ENCODE data around the gene BICC1.

BICC1 gene

GRCh38 chr10:58515291-58515941 is 2.7 kb downstream of the BICC1 start:
- no peak for DNase-seq

- DNase-seq, result no peak
These were observed 3.4 kb downstream of the BICC1 start for GRCh38 chr10:58516119-58516518.

GRCh38 chr10:58516671-58517070 is 4.0 kb downstream of the BICC1 start:
- DNase-seq, result no peak

- no peak for DNase-seq
These were observed 4.4 kb downstream of the BICC1 start for GRCh38 chr10:58517081-58517480.

GRCh38 chr10:58517491-58518355 is 5.1 kb downstream of the BICC1 start:
- DNase-seq, result no peak

GRCh38 chr10:58518775-58519174 is 6.1 kb downstream of the BICC1 start:
- no peak for DNase-seq

DNA sequence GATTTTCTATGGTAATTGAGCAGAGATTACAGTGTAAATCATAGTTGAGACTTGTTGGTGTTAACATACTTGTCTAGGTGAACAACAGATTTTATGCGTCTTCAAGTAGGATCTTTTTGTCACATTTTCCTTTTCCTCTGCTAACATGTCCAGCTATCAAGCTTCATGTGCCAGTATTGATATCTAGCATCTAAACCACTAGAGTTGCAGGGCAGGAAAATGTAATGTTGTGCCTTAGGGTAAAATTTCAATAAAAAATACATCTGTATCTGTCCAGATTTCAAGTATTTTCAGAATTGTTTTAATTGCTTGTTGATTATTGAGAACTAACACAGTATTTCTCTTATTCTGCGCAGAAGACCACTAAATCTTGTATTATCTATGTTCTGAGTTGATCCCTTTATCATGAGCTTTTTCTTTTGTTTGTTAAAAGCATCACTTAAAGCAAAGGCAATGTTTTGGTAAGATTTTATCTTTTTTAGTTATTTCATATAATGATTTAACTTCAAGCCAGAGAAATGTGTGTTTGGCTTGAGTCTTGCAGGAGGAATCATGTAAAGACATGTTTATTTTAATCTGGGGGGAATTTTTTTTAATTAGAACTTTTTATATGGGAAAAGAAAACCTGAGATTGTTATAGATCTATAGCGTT is 16.5 kb downstream of the BICC1 start:
- no peak for DNase-seq

DNA sequence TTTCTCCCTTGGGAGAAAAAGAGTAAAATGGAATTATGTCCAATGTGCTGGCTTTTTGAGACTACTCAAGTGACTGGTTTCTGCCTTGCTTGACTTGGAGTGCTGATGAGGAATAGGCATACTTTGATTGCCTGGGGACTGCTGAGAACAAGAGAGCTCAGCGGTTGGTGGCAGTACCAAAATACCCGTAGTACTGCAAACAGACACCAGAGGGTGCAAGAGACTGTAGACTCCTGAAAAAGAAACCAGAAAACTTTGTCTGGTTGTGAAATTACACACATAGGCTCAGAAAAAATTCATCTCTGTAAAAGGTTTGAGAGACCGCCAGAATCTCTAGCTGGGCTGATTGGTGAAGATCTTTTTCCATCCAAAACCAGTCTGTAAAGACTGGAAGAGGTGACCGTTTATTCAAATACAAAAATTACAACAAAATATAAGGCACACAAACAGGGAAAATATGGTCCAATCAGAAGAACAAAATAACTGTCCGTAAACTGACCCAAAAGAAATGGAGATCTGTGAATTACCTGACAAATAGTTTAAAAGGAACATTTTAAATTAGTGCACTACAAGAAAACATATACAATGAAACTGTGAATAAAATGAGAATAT is 18.5 kb downstream of the BICC1 start:
- peak; percentile 55 to 56 for DNase-seq

DNA sequence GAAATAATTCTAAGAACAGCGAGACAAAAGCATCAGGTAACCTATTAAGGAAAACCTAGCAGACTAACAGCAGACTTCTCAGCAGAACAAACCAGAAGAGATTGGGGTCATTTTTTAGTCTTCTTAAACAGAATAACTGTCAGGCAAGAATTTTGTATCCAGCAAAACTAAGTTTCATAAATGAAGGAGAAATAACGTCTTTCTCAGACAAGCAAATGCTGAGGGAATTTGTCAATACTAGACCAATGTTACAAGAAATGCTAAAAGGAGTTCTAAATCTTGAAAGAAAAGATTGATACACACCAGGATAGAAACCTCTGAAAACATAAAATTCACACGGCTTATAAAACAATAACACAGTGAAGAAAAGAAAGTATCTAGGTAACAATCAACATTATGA is 22.6 kb downstream of the BICC1 start:
- no peak for DNase-seq

DNA sequence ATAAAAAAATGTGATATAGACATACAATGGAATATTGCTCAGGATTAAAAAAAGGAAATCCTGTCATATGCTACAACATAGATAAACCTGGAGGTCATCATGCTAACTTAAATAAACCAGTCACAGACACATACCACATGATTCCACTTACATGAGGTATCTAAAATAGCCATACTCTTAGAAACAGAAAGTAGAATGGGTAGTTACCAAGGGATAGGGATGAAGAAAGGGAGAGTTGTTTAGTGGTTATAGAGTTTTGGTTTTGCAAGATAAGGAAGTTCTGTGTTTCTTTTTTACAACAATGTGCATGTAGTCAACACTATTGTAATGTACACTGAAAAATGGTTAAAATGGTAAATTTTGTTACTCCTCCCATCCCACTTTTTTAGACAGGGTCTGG is 30.5 kb downstream of the BICC1 start:
- DNase-seq, result no peak

GRCh38 chr10:58544135-58544534 is 31.5 kb downstream of the BICC1 start:
- no peak for DNase-seq

DNA sequence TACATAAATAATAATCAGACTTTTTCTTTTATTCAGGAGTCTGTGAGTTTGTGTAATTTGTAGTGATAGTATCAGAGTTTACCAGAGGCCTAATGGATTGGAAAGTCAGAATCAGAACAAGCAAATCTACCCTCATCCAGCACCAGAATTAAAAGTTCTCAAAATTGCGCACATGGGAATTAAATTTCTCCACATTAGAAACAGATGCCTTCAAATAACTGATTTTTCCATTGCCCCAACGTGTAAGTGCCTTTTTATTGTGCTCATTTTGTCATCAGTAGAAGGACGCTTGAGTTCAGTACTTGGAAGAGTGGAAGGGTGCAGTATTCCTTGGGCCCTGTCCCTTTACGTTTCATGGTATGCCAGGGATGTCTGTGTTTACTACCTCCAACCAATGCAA is 32.8 kb downstream of the BICC1 start:
- no peak for DNase-seq

DNA sequence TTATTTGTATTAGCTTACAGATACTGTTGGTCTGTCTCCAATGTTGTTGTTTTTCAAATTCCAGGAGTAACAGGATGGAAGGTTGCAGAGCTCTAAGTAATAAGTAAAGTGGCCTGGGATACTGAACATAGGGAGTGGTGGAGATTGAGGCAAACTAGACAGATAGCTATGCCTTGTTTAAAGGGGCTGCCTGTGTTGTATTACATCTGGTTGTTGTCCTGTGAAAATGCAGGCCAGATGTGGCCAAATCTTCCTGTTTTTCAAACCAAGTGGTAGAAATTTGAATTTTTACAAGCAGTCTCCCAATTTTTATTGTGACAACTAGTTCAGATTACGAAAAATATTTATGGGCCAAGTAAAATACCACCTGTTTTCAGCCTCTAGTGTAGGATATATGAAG is 33.5 kb downstream of the BICC1 start:
- no peak for DNase-seq

GRCh38 chr10:58546722-58547445 is 34.2 kb downstream of the BICC1 start:
- DNase-seq, result no peak

DNA sequence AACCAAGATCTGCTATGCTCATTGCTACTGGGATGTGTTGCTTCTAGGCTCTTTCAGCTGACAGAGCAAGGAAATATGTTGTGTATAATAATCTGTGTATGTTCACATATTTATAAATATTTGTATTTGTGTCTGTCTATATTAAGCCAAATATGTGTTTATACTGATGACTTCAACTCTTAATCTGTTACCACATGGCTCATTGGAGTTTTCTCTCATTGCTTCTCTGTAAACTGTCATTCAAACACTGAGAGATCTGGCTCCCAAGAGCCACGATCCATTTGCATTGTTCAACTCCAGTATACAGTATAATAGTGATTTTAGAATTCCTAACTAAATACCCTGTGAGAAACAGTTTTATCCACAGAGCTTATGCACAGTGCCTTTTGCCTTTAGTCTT is 35.3 kb downstream of the BICC1 start:
- no peak for DNase-seq

DNA sequence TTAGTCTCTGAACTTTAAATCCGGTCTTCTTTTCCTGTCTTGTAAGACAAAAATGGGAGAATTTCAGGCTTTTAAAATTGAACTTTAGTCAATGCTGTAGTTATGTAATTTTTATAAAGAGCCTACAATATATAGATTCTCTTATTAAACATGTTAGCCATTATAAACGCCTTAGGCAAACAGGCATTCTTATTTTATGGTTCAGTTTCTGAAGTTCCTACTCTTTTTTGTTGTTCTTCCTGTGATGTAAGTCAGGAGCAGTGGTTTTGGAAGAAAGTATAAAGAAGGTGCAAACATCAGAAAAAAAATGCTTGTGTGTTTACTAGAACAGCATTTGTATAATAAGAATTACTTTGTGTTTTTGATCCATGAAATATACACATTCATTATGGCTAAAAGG is 41.6 kb downstream of the BICC1 start:
- DNase-seq, result no peak

GRCh38 chr10:58555170-58555929 is 42.7 kb downstream of the BICC1 start:
- no peak for DNase-seq

- no peak for DNase-seq
These were observed 43.2 kb downstream of the BICC1 start for GRCh38 chr10:58555930-58556311.

GRCh38 chr10:58556516-58557165 is 44.0 kb downstream of the BICC1 start:
- DNase-seq, result no peak

DNA sequence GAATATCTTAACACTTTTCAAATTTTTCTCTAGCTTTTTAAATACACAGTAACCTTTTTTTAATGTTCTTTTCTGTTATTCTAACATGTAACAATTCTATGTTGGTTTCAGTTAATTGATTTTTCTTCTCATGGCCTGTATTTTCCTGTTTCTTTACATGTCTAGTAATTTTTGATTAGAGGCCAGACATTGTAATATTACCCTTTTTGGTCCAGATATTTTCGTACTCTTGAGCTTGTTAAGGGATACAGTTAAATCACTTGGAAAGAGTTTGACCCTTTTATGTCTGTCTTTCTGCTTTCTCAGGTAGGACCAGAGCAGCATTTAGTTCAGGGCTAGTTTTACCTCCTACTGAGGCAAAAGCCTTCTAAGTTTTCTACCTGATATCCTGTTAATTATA is 45.0 kb downstream of the BICC1 start:
- DNase-seq, result no peak

DNA sequence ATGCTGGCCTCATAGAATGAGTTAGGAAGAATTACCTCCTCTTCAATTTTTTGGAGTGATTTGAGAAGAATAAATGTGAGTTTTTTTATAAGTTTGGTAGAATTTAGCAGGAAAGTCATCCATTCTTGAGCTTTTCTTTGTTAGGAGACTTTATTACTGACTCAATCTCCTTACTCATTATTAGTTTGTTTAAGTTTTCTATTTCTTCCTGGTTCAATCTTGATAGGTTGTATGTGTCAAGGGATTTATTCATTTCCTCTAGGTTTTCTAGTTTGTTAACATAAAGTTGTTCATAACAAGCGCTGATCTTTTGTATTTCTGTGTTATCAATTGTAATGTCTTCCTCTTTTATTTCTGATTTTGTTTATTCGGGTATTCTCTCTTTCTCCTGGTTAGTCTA is 47.4 kb downstream of the BICC1 start:
- DNase-seq, result no peak

DNA sequence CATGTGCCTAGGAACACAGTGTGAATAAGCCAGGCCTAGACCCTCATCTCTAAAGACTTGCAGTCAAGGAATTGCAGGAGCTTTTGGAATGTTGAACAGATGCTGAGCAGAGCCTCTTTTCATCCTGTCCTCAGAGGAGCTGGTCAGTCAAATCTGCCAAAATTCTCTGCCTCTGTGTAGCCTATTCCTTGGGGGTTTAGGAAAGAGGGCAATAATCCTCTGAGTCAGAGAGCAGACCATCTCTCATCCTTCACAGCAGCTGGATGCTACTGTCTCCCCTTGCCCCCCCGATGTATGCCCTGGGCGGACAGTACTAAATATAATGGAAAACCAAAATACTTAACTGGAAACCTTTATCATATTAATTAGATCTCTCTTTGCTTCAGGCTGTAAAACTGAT is 52.6 kb downstream of the BICC1 start:
- DNase-seq, result no peak
